HG03039 (cell line): ENCODE data around the gene VAV2.
A peak's percentile ranks its signal among the peaks of the same experiment; 100 is the strongest.

ENCODE experiments used
- ATAC-seq: cut with Tn5 transposase; IDR thresholded peaks from one replicate; pipeline ENCODE4 v1.9.1; 2021; ENCODE audit warnings: mild to moderate bottlenecking, moderate library complexity; ENCODE audit not compliant: unreplicated experiment

Gene VAV2

GRCh38 chr9:134028575-134029247 is 36.6 kb upstream of the VAV2 start:
- no peak for ATAC-seq

GRCh38 chr9:134028076-134028475 is 36.0 kb upstream of the VAV2 start:
- ATAC-seq, result no peak

GRCh38 chr9:134027561-134027960 is 35.4 kb upstream of the VAV2 start:
- ATAC-seq, result no peak

- no peak for ATAC-seq
Observed at GRCh38 chr9:134026981-134027380, 34.9 kb upstream of the VAV2 start.

- ATAC-seq, result no peak
Observed at GRCh38 chr9:134026581-134026980, 34.5 kb upstream of the VAV2 start.

GRCh38 chr9:134025606-134026541 is 33.8 kb upstream of the VAV2 start:
- peak; percentile 14 for ATAC-seq

GRCh38 chr9:134024828-134025605 is 32.9 kb upstream of the VAV2 start, which contains the start of gene BRD3OS:
BRD3OS (plus strand) TSS chr9:134025481; CDS start chr9:134026748, 1,267 bp downstream.
- peak; percentile 74 for ATAC-seq

GRCh38 chr9:134024214-134024792 is 32.2 kb upstream of the VAV2 start:
- no peak for ATAC-seq

GRCh38 chr9:134014946-134015345 is 22.8 kb upstream of the VAV2 start:
- ATAC-seq, result no peak

- no peak for ATAC-seq
Observed at GRCh38 chr9:134011401-134011800, 19.3 kb upstream of the VAV2 start.

- no peak for ATAC-seq
Observed at GRCh38 chr9:134010310-134011173, 18.4 kb upstream of the VAV2 start.

- no peak for ATAC-seq
Observed at GRCh38 chr9:134007571-134007970, 15.4 kb upstream of the VAV2 start.

- no peak for ATAC-seq
Observed at GRCh38 chr9:134007150-134007549, 15.0 kb upstream of the VAV2 start.

GRCh38 chr9:134005381-134005780 is 13.3 kb upstream of the VAV2 start:
- no peak for ATAC-seq

GRCh38 chr9:134004881-134005280 is 12.8 kb upstream of the VAV2 start:
- ATAC-seq, result no peak

GRCh38 chr9:134004131-134004873 is 12.2 kb upstream of the VAV2 start:
- ATAC-seq, result no peak

GRCh38 chr9:134003237-134003636 is 11.1 kb upstream of the VAV2 start:
- no peak for ATAC-seq

- ATAC-seq, result no peak
Observed at GRCh38 chr9:134002796-134003195, 10.7 kb upstream of the VAV2 start.

GRCh38 chr9:133999851-134000265 is 7.7 kb upstream of the VAV2 start:
- ATAC-seq, result no peak
